ENCODE measurements around the gene HOMER2.
"Not testable (repeated sequence)": the region's sequence is repeated elsewhere in the genome, so short reads cannot be mapped to it uniquely, and the experiment has no call there.

HOMER2 gene

GRCh38 chr15:82892573-82892972 is 59.9 kb downstream of the HOMER2 start:
- no peak for DNase-seq

GRCh38 chr15:82890995-82891390 is 61.5 kb downstream of the HOMER2 start:
- DNase-seq, result no peak

- DNase-seq, result no peak
Observed at GRCh38 chr15:82890338-82890994, 62.1 kb downstream of the HOMER2 start.

- DNase-seq, result peak; percentile 14 to 64 (median 53)
Observed at GRCh38 chr15:82882273-82882928, 70.1 kb downstream of the HOMER2 start.

GRCh38 chr15:82881747-82882146 is 70.8 kb downstream of the HOMER2 start:
- DNase-seq, result no peak

GRCh38 chr15:82880704-82881103 is 71.8 kb downstream of the HOMER2 start:
- DNase-seq, result no peak

- DNase-seq, result no peak
Observed at GRCh38 chr15:82878325-82878724, 74.2 kb downstream of the HOMER2 start.

GRCh38 chr15:82877825-82878224 is 74.7 kb downstream of the HOMER2 start:
- DNase-seq, result no peak

- no peak for DNase-seq
Observed at GRCh38 chr15:82875411-82876003, 77.0 kb downstream of the HOMER2 start.

GRCh38 chr15:82874961-82875360 is 77.6 kb downstream of the HOMER2 start:
- DNase-seq, result no peak

- DNase-seq, result no peak
Observed at GRCh38 chr15:82874267-82874666, 78.3 kb downstream of the HOMER2 start.

- no peak for DNase-seq
Observed at GRCh38 chr15:82873000-82873680, 79.4 kb downstream of the HOMER2 start.

- DNase-seq, result no peak
Observed at GRCh38 chr15:82871832-82872484, 80.6 kb downstream of the HOMER2 start.

GRCh38 chr15:82871358-82871757 is 81.2 kb downstream of the HOMER2 start:
- peak; percentile 18 to 52 (median 41) for DNase-seq

- peak; percentile 21 to 54 (median 40) for DNase-seq
Observed at GRCh38 chr15:82870727-82871320, 81.7 kb downstream of the HOMER2 start.

GRCh38 chr15:82865981-82866380 is 86.5 kb downstream of the HOMER2 start:
- DNase-seq, result not testable (repeated sequence)

- not testable (repeated sequence) for DNase-seq
Observed at GRCh38 chr15:82865581-82865980, 86.9 kb downstream of the HOMER2 start.

- DNase-seq, result no peak
Observed at GRCh38 chr15:82864967-82865366, 87.6 kb downstream of the HOMER2 start.

- no peak for DNase-seq
Observed at GRCh38 chr15:82862886-82863285, 89.6 kb downstream of the HOMER2 start.

GRCh38 chr15:82858932-82859331 is 93.6 kb downstream of the HOMER2 start:
- no peak for DNase-seq

- DNase-seq, result no peak
Observed at GRCh38 chr15:82856397-82857170, 95.9 kb downstream of the HOMER2 start.
